Measurements from ENCODE around the gene ATP6AP2.

The ATP6AP2 gene

DNA sequence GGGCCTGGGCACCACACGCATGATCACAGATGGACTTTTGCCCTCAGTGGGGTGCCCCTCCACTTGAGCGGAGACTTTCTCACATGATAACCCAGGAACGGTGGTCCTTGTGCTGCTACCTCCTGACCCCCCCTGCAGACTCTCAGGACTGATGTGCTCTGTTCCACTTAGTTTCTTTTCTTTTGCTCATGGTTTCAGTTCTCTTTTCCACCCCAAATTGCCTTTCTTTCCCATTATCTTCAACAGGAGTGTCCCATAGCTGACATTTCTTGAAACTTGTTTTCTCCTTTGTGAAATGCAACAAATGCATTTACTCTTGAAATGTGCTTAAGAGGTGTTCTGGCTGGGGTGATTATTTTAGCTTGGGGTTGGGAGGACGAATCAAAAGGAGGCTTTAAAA lies 51.4 kb downstream of the ATP6AP2 start:
- in situ Hi-C loops (cut with MboI; ENCODE audit: low sequenced_read_pairs): loop anchor here (25.0 kb wide), 1 partner anchor 505 kb away; no protein-coding TSS in a partner anchor

DNA sequence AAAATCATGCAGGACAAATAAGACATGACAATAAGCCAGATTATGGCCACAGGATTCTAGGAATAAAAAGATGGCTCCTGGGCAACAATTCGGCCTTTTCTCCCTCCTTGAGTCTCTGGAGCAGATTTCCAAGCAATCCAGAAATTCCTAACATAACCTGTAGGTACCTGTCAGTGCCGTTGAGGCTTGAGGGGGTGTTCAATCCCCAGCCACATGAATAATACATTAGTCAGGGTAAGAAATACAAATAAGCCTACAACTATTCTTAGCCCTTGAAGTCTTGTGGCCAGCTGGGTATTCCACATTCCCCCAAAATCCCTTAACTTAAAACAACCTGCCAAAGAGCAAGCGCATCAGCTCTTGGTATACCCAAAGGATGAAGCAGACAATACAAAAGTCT lies 56.9 kb downstream of the ATP6AP2 start:
- in situ Hi-C loops (cut with MboI; ENCODE audit: low sequenced_read_pairs): loop anchor here (25.0 kb wide), 1 partner anchor 500 kb away; no protein-coding TSS in a partner anchor

DNA sequence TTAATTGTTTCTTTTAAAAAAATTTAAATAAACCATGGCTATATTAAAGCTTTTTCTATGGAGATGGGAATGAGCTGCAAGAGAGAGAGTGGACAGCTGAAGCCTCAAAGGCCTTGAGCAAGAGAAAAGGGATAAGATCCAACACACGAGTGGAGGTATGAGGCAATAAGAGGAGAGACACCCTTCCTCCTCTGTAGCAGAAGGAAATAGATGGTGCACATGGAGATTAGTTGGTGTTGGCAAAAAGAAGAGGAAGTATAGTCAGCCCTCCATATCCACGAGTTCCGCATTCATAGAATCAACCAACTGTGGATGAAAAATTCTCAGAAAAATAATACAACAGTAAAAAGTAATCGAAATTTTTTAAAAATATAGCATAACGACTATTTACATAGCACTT lies 63.4 kb downstream of the ATP6AP2 start:
- in situ Hi-C loops (cut with MboI; ENCODE audit: low sequenced_read_pairs): loop anchor here (25.0 kb wide), 1 partner anchor 493 kb away; no protein-coding TSS in a partner anchor

DNA sequence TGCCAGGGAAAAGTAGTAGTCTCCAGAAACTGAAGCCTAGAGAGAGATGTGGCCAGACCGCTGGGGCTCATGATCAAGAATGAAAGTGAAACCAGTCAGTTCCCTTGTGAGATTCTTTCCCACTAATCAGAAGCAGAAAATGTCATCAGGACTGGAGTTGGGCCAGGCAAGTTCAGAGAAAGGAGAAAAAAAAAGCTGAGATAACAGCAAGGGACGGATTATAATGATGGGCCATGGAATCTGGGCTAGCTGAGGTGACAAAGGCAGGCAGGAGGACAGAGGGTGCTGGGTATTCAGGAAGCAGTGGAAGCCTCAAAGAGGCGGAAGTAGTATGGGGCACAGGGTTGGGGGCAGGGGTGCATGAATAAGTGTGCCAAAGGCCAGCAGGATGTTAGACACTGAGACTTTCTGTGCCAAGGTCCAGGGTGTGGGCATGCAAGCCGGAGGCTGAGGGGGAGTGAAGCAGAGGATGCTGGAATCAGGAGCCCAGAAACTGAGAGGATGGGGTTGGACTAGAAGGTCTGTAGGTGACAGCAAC lies 64.1 kb downstream of the ATP6AP2 start:
- in situ Hi-C loops (cut with MboI; ENCODE audit: low sequenced_read_pairs): loop anchor here (25.0 kb wide), 1 partner anchor 492 kb away; no protein-coding TSS in a partner anchor

DNA sequence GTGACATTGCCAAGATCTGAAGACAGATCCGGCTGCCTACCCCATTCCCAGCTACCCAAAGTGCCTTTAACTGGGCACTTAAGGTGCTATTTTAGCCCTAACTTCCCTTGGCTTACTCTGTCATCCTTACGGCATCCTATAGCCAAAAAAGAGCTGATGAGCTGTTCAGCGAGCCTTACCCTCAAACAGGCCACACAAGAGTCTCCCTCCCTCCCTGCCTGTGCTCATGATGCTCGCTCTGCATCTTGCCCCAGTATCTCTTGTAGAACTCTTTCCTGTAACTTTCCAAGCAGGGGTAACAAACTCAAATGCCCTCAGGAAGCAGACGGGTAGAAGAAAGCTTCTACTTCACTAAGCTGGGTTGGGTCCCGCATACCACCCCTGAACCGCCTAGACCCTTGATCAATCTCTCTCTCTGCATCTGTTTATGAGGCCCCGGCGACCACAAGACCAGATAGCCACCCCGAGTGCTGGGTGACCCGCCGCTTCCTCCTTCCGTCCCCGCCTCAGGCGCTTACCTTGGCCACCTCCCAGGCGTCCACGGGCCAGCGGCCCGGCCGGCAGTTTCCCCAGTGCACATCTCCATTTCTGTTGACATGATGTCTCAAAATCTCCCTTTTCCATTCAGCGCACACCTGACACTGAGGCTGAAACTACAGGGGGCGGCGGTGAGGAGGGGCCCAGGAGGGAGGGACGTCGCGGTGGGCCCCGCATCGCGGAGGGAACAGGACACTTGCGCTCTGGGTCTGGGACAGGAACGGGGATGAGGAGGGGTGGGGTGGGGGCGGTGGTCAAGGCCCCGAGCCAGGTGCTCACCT lies 65.9 kb downstream of the ATP6AP2 start:
- in situ Hi-C loops (cut with MboI; ENCODE audit: low sequenced_read_pairs): loop anchor here (25.0 kb wide), 1 partner anchor 491 kb away; no protein-coding TSS in a partner anchor

DNA sequence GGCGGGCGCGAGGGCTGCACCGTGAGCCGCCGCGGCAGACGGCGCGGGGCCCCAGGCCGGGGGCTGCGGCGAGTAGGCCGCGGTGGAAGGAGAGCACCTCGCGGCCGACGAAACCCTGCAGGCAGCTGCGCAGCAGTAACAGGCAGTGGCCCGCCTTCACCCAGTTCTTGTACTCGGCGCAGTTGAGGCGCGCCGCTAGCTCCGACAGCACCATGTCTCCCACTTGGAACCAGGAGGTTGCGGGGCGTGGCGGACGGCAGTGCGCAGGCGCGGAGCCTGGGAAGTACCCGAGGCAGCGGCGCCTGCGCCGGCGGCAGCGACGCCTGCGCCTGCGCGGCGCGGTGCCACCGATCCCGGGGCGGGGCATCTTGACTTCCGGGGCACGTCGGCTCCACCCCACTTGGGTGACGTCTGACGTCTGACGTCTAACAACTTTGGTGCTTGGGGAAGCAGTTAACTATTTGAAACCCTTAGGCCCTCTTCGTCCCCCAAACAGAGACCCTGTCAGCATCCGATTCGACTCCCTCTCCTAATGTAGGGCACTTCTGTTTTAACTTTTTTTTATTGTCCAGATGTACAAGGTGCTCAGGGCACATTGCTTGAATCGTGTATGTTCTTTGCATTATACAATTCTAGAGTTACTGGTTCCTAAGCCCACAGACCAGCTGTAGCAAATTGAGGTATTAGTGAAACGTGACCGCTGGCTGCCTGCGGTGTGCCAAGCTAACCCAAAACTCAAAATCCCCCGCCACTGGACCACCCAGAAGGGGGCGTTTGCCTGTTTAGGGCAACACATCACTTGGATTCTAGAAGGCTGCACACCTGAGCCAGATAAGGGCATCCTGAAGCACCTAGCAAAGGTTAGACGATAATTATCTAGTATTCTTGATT lies 66.8 kb downstream of the ATP6AP2 start, which contains the start of gene CXorf38:
TSS of gene CXorf38 (minus strand) at position 255 of the 891 bp plus-strand sequence. CDS start at position 214, 41 bp downstream.
- in situ Hi-C loops (cut with MboI; ENCODE audit: low sequenced_read_pairs): loop anchor here (25.0 kb wide), 1 partner anchor 490 kb away; no protein-coding TSS in a partner anchor

DNA sequence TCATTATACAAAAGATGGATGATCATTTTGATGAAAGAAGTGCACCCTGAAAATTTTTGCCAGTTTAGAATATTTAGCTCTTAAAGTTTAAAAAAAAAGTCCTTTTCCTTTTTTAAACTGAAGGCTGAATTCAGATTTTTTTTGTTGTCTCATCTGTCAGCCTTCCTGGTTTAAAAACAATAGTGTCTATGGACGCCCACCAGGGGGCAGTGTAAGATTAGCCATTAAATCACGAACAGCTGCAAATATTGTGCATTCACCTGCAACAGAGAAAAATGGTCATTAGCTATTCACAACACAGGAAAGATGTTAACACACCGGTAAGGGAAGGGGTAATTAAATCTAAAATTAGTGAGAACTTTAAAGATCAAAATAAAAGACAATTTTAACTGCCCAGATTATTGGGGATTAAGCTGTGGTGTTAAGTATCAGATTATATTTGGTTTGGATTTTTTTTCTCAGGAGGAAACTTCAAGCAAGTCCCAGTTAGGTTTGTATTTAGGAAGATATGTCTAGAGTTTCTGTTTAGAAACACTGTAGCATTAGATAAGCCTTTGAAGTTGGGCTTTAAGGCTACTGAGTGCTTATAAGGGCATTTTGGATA lies 71.0 kb downstream of the ATP6AP2 start:
- in situ Hi-C loops (cut with MboI; ENCODE audit: low sequenced_read_pairs): loop anchor here (25.0 kb wide), 1 partner anchor 136 kb away; no protein-coding TSS in a partner anchor

DNA sequence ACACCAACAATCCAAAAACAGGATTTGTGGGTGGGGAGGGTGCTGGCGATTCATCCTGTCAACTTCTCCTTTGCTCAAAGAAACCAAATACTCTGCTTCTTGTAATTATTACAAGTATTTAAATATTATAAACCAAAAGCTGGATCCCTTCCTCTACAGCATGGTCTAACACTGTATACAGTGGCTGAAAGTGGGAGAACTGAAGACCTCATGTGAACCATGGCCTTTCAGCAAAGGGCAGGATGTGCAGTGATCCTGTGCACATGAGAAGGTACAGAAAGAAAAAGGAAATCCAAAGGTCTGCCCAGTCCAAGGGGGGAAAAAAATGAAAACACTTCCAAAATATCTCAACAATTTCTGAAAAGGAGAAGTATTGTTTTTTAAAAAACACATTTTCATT lies 71.9 kb downstream of the ATP6AP2 start:
- in situ Hi-C loops (cut with MboI; ENCODE audit: low sequenced_read_pairs): loop anchor here (25.0 kb wide), 1 partner anchor 135 kb away; no protein-coding TSS in a partner anchor

DNA sequence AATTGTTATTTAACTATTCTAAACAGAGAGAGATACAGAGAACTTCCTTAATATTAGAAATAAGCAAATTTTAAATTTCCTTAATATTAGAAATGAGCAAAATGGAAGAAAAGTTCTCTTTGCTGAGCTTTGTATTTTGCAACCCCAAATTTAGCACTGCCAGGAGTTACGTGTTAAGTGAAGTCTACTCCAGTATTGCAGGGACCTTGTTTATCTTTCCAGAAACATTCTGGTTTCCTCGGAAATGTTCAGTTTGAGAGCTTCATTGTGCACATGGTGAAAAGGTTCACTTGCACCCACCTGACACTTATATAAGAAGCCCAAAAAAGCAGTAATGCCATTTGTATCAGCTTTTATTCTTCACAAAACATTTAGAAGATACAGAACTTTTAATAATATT lies 72.8 kb downstream of the ATP6AP2 start:
- in situ Hi-C loops (cut with MboI; ENCODE audit: low sequenced_read_pairs): loop anchor here (25.0 kb wide), 1 partner anchor 134 kb away; no protein-coding TSS in a partner anchor
